HG03196 (cell line): Measurements from ENCODE around the gene PTPRD.
"Not testable (repeated sequence)": the region's sequence is repeated elsewhere in the genome, so short reads cannot be mapped to it uniquely, and the experiment has no call there.

ENCODE experiments used
- ATAC-seq: cut with Tn5 transposase; IDR thresholded peaks from one replicate; pipeline ENCODE4 v1.9.1; 2021; ENCODE audit not compliant: unreplicated experiment

Gene PTPRD

GRCh38 chr9:8946461-8946860 lies 1666.3 kb downstream of the PTPRD start:
- ATAC-seq: no peak

GRCh38 chr9:8943392-8943791 lies 1669.4 kb downstream of the PTPRD start:
- ATAC-seq: no peak

GRCh38 chr9:8940650-8941049 lies 1672.2 kb downstream of the PTPRD start:
- ATAC-seq: no peak

GRCh38 chr9:8926461-8926860 lies 1686.3 kb downstream of the PTPRD start:
- ATAC-seq: no peak

- ATAC-seq: no peak
These were observed 1688.2 kb downstream of the PTPRD start for GRCh38 chr9:8924562-8924961.

GRCh38 chr9:8920478-8921183 lies 1692.2 kb downstream of the PTPRD start:
- not testable (repeated sequence) for ATAC-seq

GRCh38 chr9:8917956-8918739 lies 1694.7 kb downstream of the PTPRD start:
- no peak for ATAC-seq

GRCh38 chr9:8916771-8917170 lies 1696.0 kb downstream of the PTPRD start:
- ATAC-seq: no peak

- ATAC-seq: no peak
These were observed 1704.9 kb downstream of the PTPRD start for GRCh38 chr9:8907868-8908267.

- no peak for ATAC-seq
These were observed 1707.1 kb downstream of the PTPRD start for GRCh38 chr9:8905731-8906130.

- no peak for ATAC-seq
These were observed 1707.9 kb downstream of the PTPRD start for GRCh38 chr9:8904771-8905515.

- ATAC-seq: no peak
These were observed 1709.7 kb downstream of the PTPRD start for GRCh38 chr9:8903077-8903476.

- ATAC-seq: no peak
These were observed 1711.7 kb downstream of the PTPRD start for GRCh38 chr9:8901146-8901545.

- no peak for ATAC-seq
These were observed 1713.3 kb downstream of the PTPRD start for GRCh38 chr9:8899511-8899910.

GRCh38 chr9:8895861-8896224 lies 1717.0 kb downstream of the PTPRD start:
- ATAC-seq: no peak

GRCh38 chr9:8895106-8895860 lies 1717.5 kb downstream of the PTPRD start:
- no peak for ATAC-seq

- no peak for ATAC-seq
These were observed 1722.1 kb downstream of the PTPRD start for GRCh38 chr9:8890695-8891094.

GRCh38 chr9:8889100-8889499 lies 1723.7 kb downstream of the PTPRD start:
- ATAC-seq: no peak

- no peak for ATAC-seq
These were observed 1724.2 kb downstream of the PTPRD start for GRCh38 chr9:8888591-8888990.

- ATAC-seq: no peak
These were observed 1725.4 kb downstream of the PTPRD start for GRCh38 chr9:8887369-8887768.

- ATAC-seq: no peak
These were observed 1729.5 kb downstream of the PTPRD start for GRCh38 chr9:8883321-8883720.
